Fibroblast of the aortic adventitia (primary cell): ENCODE measurements around the gene SLC12A6. TPM values are rescaled to one million over a fixed set of nuclear protein-coding genes. Genes with fewer than 3 reads are reported as not detected.
A peak's percentile ranks its signal among the peaks of the same experiment; 100 is the strongest.

Experiments
- DNase-seq: peaks from one replicate; pipeline ENCODE4 v3.0.0-alpha.2; 2010; ENCODE audit warnings: low read depth
- H3K4me3 ChIP-seq: 2 replicates; pipeline ENCODE4 v1.5.1; 2011; ENCODE audit warnings: low read depth, mild to moderate bottlenecking, control low read depth, low read length, moderate library complexity
- CTCF ChIP-seq: IDR thresholded peaks from 2 replicates; pipeline ENCODE4 v1.5.1; 2011; ENCODE audit warnings: mild to moderate bottlenecking, low read length, control low read depth, inconsistent platforms; ENCODE audit not compliant: insufficient read depth
- total RNA-seq: library from RNA; depleted of rRNA; stranded (reverse); fragments of >200 nt; gene quantifications from 2 replicates; pipeline ENCODE4 v1.2.3, GENCODE V29; 2012; ENCODE audit warnings: low replicate concordance

SLC12A6 gene
- total RNA-seq, 1 donor, result 47.3 TPM

- no peak for TF ChIP-seq CTCF
- H3K4me3 ChIP-seq, result no peak overlapping the region
- DNase-seq, result no peak
Measured at GRCh38 chr15:34362047-34362773, 24.6 kb upstream of the SLC12A6 start.

DNA sequence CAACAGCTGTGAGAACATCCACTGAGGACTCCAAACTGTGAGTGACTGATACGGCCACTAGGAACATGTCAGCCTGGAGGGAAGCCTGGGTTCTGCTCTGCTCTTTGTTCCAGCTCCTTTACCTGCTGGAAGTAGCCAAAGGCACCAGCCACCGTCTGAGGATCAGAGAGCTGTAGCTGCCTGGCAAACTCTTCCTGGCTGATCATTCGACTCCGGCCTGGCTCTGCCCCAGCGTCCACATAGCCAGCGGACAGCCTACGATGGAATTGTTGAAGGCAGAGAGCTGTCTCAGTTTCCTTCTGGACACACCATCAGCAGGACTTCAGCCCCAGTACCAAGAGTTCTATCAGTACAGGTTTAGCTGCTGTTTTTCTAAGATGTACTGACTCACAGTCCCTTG, 23.7 kb upstream of the SLC12A6 start:
- DNase-seq, result no peak
- H3K4me3 ChIP-seq, result no peak overlapping the region
- TF ChIP-seq CTCF, result no peak

- no peak for DNase-seq
- no peak for TF ChIP-seq CTCF
- no peak overlapping the region for H3K4me3 ChIP-seq
Measured at GRCh38 chr15:34360298-34360697, 22.7 kb upstream of the SLC12A6 start.

GRCh38 chr15:34359416-34359815, 21.8 kb upstream of the SLC12A6 start:
- no peak for TF ChIP-seq CTCF
- no peak for DNase-seq
- no peak overlapping the region for H3K4me3 ChIP-seq

GRCh38 chr15:34358948-34359347, 21.4 kb upstream of the SLC12A6 start:
- no peak overlapping the region for H3K4me3 ChIP-seq
- DNase-seq, result no peak
- no peak for TF ChIP-seq CTCF

- peak; percentile 37 for TF ChIP-seq CTCF
Measured at GRCh38 chr15:34358367-34358766, 20.8 kb upstream of the SLC12A6 start.

GRCh38 chr15:34357653-34358052, 20.1 kb upstream of the SLC12A6 start:
- no peak overlapping the region for H3K4me3 ChIP-seq
- DNase-seq, result no peak
- TF ChIP-seq CTCF, result no peak

More at GRCh38 chr15:34358367-34358766, 20.8 kb upstream of the SLC12A6 start:
- DNase-seq, result no peak
- H3K4me3 ChIP-seq, result no peak overlapping the region
